ENCODE results near the gene CLSTN2. TPM values are rescaled to one million over a fixed set of nuclear protein-coding genes. Genes with fewer than 3 reads are reported as not detected.

CLSTN2 gene
- total and polyA plus RNA-seq, 5 experiments from 2014 or later, result not detected

DNA sequence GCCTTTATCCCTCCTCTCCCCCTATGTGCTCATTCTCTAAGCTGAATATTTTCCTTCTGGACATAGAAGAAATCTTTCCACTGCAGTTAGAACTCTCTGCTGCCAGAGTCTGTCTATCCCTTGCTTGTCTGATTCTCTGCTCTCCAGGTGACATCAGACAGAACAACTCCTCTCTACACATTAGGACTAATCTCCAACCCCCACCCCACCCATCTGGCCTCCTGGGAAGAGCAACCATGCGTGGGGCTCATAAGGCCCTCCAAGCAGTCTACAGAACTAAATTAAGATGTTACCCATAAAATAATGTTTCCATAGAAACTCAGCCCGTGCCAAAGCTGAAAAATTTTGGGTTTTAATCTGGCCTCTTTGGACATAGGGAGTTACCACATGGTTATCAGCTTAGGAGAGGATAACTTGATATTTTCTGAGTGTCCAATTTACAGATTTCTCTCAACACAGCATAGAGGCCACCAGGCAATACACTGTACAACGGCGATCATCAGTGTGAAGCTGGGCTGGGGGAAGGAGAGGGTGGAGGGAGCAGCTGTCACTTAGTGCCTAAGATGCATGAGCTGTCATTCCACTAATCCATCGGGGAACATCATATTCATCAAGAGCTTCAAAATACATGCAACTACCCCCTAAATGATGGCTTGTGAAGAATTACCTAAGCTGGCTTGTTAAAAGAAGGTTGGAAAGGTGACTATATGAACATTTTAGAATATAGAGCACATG is 199.4 kb downstream of the CLSTN2 start:
- H3K27ac Mint-ChIP-seq, result no peak overlapping the region
- no peaks in the 10 kb centered on the region for H3K9me3 Mint-ChIP-seq
- peaks cover 0 to 18% (median 5%) of the 10 kb centered on the region in 5 donors for H3K27me3 Mint-ChIP-seq
- no peak overlapping the region for H3K4me3 Mint-ChIP-seq
- H3K4me1 Mint-ChIP-seq, result no peaks in the 10 kb centered on the region
- no peaks in the 10 kb centered on the region for H3K36me3 Mint-ChIP-seq
- ATAC-seq (no peak), DNase-seq (no peak)
- POLR2A ChIA-PET, result no interaction called here

DNA sequence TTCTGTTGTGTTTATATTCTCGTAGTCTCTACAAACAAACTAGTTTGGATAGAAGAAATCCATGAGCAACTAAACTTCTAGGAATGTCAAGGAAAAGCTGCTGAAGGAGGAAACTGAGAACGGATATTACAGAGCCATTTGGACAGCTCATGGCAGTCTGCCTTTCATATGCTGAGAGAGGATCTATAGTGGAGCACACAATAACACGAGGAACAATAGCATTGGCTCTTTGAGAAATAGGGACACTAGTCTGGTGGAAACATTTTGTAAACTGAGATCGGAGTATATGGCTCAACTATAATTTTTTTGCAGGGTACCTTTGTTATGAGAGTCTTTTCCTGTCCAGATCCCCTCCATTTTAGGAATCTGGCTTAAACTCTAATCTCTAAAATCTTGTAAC is 200.5 kb downstream of the CLSTN2 start:
- H3K27ac Mint-ChIP-seq, result no peak overlapping the region
- POLR2A ChIA-PET, result no interaction called here
- no peak overlapping the region for H3K4me3 Mint-ChIP-seq
- no peak for DNase-seq
- no peak for ATAC-seq
- H3K27me3 Mint-ChIP-seq, result peaks cover 0 to 16% (median 5%) of the 10 kb centered on the region in 5 donors
- H3K9me3 Mint-ChIP-seq, result no peaks in the 10 kb centered on the region
- no peaks in the 10 kb centered on the region for H3K36me3 Mint-ChIP-seq
- no peaks in the 10 kb centered on the region for H3K4me1 Mint-ChIP-seq

DNA sequence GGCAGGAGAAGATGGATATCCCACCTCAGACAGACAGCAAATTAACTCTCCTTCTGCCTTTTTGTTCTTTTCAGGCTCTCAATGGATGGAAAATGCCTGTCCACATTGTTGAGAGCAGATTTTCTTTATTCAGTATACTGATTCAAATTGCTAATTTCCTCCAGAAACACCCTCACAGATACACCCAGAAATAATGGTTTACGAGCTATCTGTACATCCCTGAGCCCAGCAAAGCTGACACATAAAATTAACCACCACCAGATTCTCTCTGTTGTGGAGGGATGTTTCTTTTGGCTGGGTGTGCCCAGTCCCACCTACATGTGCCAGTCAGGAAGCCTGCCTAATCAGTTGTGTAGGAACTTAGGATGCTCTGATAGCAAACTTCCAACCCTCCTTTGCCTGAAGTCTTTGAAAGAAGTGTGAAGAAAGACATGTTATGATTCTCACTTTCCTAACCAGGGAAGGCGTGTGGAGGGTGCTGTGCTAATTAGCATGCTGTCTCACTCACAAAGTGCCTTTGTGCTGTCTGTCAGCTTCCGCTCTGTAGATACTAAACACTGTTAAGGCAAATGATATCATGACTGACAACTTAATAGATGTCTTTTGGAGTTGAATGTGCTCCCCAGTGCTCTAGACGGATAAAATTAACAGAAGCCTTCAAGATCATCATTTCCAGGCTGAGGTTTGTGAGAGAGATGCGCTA is 208.5 kb downstream of the CLSTN2 start:
- H3K9me3 Mint-ChIP-seq, result no peaks in the 10 kb centered on the region
- POLR2A ChIA-PET, result no interaction called here
- ATAC-seq, result no peak

DNA sequence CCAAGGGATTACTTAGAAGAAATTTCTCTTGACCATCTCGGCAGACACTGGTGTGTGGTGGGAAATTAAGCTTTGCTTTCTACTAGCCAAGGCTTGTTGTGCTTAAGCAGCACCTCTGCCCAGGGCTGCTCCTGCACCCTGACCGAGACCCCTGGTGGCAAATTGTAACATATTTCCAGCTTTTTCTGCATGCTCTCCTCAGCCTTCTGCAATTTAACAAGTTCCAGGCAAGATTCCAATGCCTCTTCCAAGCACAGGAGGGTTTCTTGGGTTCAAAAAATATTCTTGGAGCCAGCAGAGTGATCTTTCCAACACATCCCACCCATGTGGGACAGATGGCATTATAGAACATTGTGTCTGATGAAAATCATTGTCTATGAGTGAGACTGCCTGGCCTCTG is 210.5 kb downstream of the CLSTN2 start:
- no peak for DNase-seq
- Mint-ChIP-seq H3K4me3 (no peak overlapping the region), H3K4me1 (no peaks in the 10 kb centered on the region), H3K27me3 (peaks cover 0 to 4% (median 2%) of the 10 kb centered on the region in 5 donors), H3K9me3 (no peaks in the 10 kb centered on the region), H3K36me3 (no peaks in the 10 kb centered on the region), H3K27ac (no peak overlapping the region)
- ATAC-seq, result no peak
- POLR2A ChIA-PET, result no interaction called here

More for the DNA sequence above, 208.5 kb downstream of the CLSTN2 start:
- Mint-ChIP-seq H3K4me3 (no peak overlapping the region), H3K36me3 (no peaks in the 10 kb centered on the region), H3K27me3 (peaks cover 0 to 4% (median 2%) of the 10 kb centered on the region in 5 donors), H3K4me1 (no peaks in the 10 kb centered on the region), H3K27ac (no peak overlapping the region)
- DNase-seq, result no peak

DNA sequence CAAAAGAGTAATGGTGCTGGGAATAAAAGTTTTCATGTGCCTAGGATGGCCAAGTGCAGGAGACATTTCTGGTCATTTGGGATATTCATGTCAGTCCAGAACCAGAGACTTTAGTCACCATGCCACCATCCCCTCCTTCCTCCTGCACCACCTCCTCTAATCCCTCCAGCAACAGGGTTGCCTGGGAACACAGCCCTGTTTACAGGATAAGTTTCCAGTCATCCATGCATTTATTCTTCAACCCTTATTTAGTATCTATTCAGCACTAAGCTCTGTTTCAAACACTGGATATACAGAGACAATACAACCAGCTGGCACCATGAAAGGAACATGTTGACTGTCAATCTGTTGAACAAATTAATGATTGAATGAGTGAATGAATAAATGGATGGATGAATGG is 211.7 kb downstream of the CLSTN2 start:
- H3K27ac Mint-ChIP-seq, result no peak overlapping the region

DNA sequence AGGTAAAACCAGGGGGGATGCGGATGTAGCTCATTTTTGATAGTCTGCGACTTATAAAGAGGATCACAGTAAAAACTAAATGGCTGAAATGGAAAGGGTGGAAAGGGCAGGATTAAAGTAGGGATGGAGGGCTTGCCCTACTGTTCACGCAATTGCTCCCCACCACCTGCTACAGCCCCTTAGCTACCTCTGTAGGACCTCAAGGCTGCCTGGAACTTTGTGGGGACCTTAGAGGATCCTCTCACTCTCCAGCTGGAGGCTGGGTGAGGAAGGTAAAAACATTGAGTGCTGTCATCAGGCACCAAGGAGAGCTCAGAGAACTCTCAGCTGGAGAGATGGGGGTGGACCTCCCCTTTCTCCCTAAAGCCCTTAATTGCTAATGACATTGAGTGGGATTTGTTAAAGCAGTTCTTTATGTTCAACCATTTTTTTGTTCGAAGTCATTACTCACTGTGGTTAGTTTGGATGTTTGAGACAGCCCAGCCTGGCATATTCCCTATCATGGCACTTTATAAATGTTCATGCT is 213.0 kb downstream of the CLSTN2 start:
- Mint-ChIP-seq H3K36me3 (no peaks in the 10 kb centered on the region), H3K4me3 (no peak overlapping the region), H3K27me3 (peaks cover 0 to 11% (median 2%) of the 10 kb centered on the region in 5 donors), H3K4me1 (no peaks in the 10 kb centered on the region), H3K27ac (no peak overlapping the region), H3K9me3 (no peaks in the 10 kb centered on the region)
- POLR2A ChIA-PET, result no interaction called here
- ATAC-seq (no peak), DNase-seq (no peak)

More for the DNA sequence above, 211.7 kb downstream of the CLSTN2 start:
- no peak for ATAC-seq
- DNase-seq, result no peak
- H3K4me3 Mint-ChIP-seq, result no peak overlapping the region
- H3K9me3 Mint-ChIP-seq, result no peaks in the 10 kb centered on the region
- H3K4me1 Mint-ChIP-seq, result no peaks in the 10 kb centered on the region
- no peaks in the 10 kb centered on the region for H3K36me3 Mint-ChIP-seq
- POLR2A ChIA-PET, result no interaction called here
- H3K27me3 Mint-ChIP-seq, result peaks cover 0 to 11% (median 2%) of the 10 kb centered on the region in 5 donors

DNA sequence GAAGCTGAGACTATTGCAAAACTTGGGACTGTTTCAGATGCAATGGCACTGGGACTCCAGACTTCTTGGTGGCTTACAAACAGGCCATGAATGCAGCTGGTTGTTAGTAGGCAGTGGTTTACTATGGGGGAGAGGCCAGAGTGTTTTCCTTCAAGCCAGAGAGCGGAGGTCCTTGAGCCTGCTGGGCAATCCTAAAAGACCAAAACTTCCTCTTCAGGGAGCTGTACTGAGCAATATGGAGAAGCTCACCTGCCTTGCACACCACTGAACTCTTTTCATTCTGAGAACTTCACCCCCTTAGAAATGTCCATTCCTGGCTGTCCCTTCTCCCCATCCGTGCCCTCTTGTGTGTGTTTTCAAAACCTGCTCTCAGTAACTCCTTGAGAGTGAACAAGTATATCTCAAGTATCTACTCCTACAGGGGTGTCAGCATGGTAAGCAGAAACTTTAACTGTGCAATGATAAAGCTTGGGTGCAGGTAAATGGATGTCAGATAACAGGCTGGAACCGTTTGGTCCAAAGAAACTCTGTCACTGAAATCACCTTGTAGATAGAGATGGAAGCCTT is 213.9 kb downstream of the CLSTN2 start:
- Mint-ChIP-seq H3K4me3 (no peak overlapping the region), H3K36me3 (no peaks in the 10 kb centered on the region), H3K27me3 (peaks cover 0 to 11% (median 2%) of the 10 kb centered on the region in 5 donors), H3K27ac (no peak overlapping the region), H3K4me1 (no peaks in the 10 kb centered on the region), H3K9me3 (no peaks in the 10 kb centered on the region)
- no peak for DNase-seq
- POLR2A ChIA-PET, result no interaction called here
- ATAC-seq, result no peak

DNA sequence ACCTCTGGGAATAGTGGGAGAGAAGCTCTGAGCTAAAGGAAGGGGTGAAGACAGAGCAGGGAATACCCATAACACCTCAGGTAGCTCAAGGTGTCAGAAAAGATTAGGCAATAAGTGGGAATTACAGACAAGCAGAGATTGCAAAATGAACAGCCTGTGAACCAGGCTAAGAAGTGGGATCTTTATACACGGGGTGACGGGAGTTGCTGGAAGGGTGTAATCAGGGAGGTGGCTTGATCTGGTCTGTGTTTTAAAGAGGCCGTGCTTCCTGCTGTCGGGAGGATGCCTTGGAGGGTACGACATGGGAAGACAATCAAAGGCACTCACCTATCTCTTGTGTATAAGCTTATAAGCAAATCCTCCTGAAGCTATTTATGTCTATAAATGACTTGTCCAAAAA is 216.3 kb downstream of the CLSTN2 start:
- H3K9me3 Mint-ChIP-seq, result no peaks in the 10 kb centered on the region
- ATAC-seq (no peak), DNase-seq (no peak)
- no peaks in the 10 kb centered on the region for H3K36me3 Mint-ChIP-seq
- peaks cover 0 to 7% (median 0%) of the 10 kb centered on the region in 5 donors for H3K27me3 Mint-ChIP-seq
- no peak overlapping the region for H3K4me3 Mint-ChIP-seq
- POLR2A ChIA-PET, result no interaction called here
- no peak overlapping the region for H3K27ac Mint-ChIP-seq
- H3K4me1 Mint-ChIP-seq, result no peaks in the 10 kb centered on the region

DNA sequence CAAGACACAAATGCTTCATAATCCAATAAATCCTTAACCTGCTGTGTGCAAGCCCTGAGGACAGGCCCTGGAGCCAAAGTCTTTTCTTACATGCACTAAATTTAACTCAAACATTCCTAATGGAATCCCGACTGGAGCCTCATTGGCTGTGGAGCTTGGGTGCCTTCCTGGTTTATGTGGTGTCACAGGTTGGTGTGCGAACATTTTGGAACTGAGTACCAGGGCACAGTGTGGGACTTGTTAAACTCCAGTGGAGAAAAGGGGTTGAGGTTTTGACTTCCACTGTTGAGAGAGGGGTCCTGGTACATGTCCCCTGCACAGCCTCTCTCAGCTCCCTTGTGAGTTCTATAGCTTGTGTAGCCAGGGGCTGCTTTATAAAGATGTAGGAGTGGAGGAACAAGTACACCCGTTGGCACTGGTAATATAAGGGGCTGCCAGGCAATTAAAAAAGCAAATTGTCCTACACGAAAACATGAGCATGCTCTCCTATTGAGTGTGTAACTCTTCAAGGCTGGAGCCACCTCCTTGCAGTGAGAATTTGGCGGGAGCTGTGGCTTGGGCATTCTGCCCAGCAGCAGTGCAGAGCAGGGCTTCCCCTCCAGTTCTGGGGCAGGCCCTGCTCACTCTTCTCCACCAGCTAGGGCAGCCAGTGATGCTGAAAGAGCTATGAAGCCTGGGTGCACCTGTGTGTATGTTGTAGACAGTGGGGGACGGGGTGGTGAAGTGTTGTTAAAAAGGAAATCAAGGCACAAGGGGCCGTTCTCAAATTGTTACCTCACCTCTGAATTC is 218.1 kb downstream of the CLSTN2 start:
- Mint-ChIP-seq H3K4me1 (no peaks in the 10 kb centered on the region), H3K9me3 (peaks cover 0 to 3% (median 0%) of the 10 kb centered on the region in 9 donors), H3K4me3 (no peak overlapping the region), H3K27ac (no peak overlapping the region), H3K36me3 (no peaks in the 10 kb centered on the region), H3K27me3 (peaks cover 0 to 11% (median 0%) of the 10 kb centered on the region in 5 donors)
- POLR2A ChIA-PET, result no interaction called here
- ATAC-seq, result no peak
- DNase-seq, result no peak

DNA sequence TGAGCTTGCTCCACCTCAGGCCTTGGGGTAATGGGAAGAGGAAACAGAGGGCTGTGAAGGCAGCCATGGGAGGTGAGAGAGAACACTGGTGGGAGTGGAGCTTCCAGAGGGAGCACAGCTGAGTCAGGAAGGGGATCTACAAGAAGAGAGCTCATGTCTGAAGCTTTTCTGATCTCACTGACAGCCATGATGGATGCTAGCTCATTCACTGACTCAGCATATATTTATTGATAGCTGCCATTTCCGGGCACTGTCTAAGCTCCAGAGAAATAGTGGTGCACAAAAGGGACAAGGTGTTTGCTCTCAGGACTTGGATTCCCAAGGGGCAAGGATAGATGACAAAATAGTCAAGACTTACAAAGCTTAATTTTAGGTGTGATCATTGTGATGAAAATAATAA is 218.8 kb downstream of the CLSTN2 start:
- POLR2A ChIA-PET, result no interaction called here
- no peak overlapping the region for H3K4me3 Mint-ChIP-seq
- peaks cover 0 to 11% (median 0%) of the 10 kb centered on the region in 5 donors for H3K27me3 Mint-ChIP-seq
- H3K27ac Mint-ChIP-seq, result no peak overlapping the region
- DNase-seq, result no peak
- no peaks in the 10 kb centered on the region for H3K4me1 Mint-ChIP-seq
- peaks cover 0 to 3% (median 0%) of the 10 kb centered on the region in 9 donors for H3K9me3 Mint-ChIP-seq
- H3K36me3 Mint-ChIP-seq, result no peaks in the 10 kb centered on the region
- ATAC-seq, result no peak

DNA sequence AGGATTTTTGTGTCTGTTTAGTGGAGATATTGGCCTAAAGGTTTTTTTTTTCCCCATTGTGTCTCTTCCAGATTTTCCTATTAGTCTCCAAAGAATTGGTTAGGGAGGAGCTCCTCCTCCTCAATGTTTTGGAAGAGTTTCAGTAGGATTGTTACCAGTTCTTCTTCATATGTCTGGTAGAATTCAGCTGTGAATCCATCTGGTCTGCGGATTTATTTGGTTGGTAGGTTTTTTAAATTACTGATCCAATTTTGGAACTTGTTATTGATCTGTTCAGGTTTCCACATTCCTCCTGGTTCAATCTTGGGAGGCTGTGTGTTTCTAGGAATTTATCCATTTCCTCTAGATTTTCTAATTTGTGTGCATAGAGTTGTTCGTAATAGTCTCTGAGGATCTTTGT is 222.2 kb downstream of the CLSTN2 start:
- H3K9me3 Mint-ChIP-seq, result peaks cover 0 to 3% (median 0%) of the 10 kb centered on the region in 9 donors
- H3K27me3 Mint-ChIP-seq, result peaks cover 0 to 11% (median 3%) of the 10 kb centered on the region in 5 donors
- DNase-seq (no peak), ATAC-seq (no peak)
- POLR2A ChIA-PET, result no interaction called here
- H3K36me3 Mint-ChIP-seq, result no peaks in the 10 kb centered on the region
- H3K27ac Mint-ChIP-seq, result no peak overlapping the region
- H3K4me3 Mint-ChIP-seq, result no peak overlapping the region
- H3K4me1 Mint-ChIP-seq, result no peaks in the 10 kb centered on the region

DNA sequence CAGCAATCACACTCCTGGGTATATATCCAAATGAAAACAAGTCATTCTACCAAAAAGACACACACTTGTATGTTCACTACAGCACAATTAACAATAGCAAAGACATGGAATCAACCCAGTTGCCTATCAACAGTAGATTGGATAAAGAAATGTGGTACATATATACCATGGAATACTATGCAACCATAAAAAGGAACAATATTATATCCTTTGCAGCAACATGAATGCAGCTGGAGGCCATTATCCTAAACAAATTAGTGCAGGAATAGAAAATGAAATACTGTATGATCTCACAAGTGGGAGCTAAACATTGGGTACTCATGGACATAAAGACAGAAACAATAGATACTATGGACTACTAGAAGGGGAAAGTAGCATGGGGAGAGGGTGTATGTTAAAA is 224.7 kb downstream of the CLSTN2 start:
- ATAC-seq (no peak), DNase-seq (no peak)
- POLR2A ChIA-PET, result no interaction called here
- Mint-ChIP-seq H3K27me3 (peaks cover 0 to 17% (median 5%) of the 10 kb centered on the region in 5 donors), H3K9me3 (peaks cover 0 to 3% (median 0%) of the 10 kb centered on the region in 9 donors), H3K4me1 (no peaks in the 10 kb centered on the region), H3K4me3 (no peak overlapping the region), H3K27ac (no peak overlapping the region), H3K36me3 (no peaks in the 10 kb centered on the region)
